B cell (primary cell): Measurements from ENCODE around the gene STAM2.

Source experiments
- EZH2 ChIP-seq: IDR thresholded peaks from 2 replicates; pipeline ENCODE4 v1.6.1; 2012; ENCODE audit warnings: borderline replicate concordance, low read depth, mild to moderate bottlenecking, moderate library complexity, low read length; ENCODE audit not compliant: insufficient read depth, poor library complexity, severe bottlenecking
- TF ChIP-seq, protein P1 (sequence below): fragments of 200-600 bp; IDR thresholded peaks from one replicate; pipeline ENCODE4 v1.8.0; 2022; ENCODE audit warnings: antibody characterized with exemption, mild to moderate bottlenecking

DNA sequence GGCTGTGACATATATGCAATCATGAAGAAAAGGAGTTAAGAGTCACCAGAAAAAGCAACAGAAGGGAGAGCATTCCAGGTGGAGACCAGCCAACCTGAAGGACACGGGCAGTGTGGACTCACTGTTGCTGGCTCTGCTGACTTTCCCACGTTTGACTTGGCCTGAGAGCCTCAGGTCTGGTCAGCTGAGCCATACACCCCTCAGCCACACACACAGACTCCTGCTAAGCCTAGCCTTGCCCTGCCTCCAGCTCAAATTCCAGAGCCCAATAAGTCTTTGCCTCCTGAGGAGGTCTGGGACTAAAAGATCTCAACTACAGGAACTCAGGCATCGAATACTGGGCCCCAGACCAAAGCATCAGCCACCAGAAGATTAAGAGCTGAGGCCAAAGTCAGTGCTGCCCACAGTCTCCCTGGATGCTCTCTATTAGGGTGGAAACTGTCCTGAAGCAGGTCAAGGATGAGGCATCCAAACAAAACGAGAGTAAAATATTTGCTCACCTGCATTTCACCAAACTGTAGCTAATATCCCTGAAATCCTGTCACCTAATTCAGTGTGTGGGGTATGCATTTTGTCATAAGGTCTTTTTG lies 100.0 kb downstream of the STAM2 start:
- TF ChIP-seq, protein P1, sequence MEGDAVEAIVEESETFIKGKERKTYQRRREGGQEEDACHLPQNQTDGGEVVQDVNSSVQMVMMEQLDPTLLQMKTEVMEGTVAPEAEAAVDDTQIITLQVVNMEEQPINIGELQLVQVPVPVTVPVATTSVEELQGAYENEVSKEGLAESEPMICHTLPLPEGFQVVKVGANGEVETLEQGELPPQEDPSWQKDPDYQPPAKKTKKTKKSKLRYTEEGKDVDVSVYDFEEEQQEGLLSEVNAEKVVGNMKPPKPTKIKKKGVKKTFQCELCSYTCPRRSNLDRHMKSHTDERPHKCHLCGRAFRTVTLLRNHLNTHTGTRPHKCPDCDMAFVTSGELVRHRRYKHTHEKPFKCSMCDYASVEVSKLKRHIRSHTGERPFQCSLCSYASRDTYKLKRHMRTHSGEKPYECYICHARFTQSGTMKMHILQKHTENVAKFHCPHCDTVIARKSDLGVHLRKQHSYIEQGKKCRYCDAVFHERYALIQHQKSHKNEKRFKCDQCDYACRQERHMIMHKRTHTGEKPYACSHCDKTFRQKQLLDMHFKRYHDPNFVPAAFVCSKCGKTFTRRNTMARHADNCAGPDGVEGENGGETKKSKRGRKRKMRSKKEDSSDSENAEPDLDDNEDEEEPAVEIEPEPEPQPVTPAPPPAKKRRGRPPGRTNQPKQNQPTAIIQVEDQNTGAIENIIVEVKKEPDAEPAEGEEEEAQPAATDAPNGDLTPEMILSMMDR: no peak
- no peak for TF ChIP-seq EZH2
